ENCODE results near the gene FAM135A. TPM values are rescaled to one million over a fixed set of nuclear protein-coding genes. Genes with fewer than 3 reads are reported as not detected.

The FAM135A gene
- total and polyA plus RNA-seq, 2 of the 8 experiments (the other 6 are each of a cell fraction or from before 2014, with no cell fraction given), result 17.4 to 35.7 TPM

- H4K5ac ChIP-seq (ENCODE audit: insufficient read length, low read depth, low read length), result no peak overlapping the region
- H2BK15ac ChIP-seq (ENCODE audit: low read length), result no peak overlapping the region
- H2BK120ac ChIP-seq (replicated peaks; ENCODE audit: low read depth, low read length), result no peak overlapping the region
- no peaks in the 10 kb centered on the region for H3K23me2 ChIP-seq (ENCODE audit: low read depth, low read length)
- H4K20me1 ChIP-seq (replicated peaks in 1 of 2; ENCODE audit: control insufficient read depth in 1 of 2, insufficient read depth in 2 of 2, low read length in 2 of 2), result no peaks in the 10 kb centered on the region
- no peaks in the 10 kb centered on the region for H3K79me2 ChIP-seq (ENCODE audit: control insufficient read depth in 1 of 2, insufficient read depth in 2 of 2, low read length in 2 of 2)
- no peak overlapping the region for H3K9ac ChIP-seq (replicated peaks in 1 of 4; ENCODE audit: extremely low read depth in 1 of 4, low read depth in 3 of 4, low read length in 3 of 4)
- no peak overlapping the region for H3K14ac ChIP-seq (ENCODE audit: insufficient read length)
- H3K18ac ChIP-seq (ENCODE audit: extremely low read depth, low read length), result no peak overlapping the region
- TF ChIP-seq CTCF (IDR thresholded peaks at IDR 0.05; ENCODE audit: control extremely low read depth in 1 of 3, insufficient read depth in 1 of 3, low read depth in 1 of 3, low read length in 3 of 3) (peak in 2 of 3 experiments; percentile 40 to 67; a peak in 3 of 4 replicates), KDM4A (IDR thresholded peaks at IDR 0.05; ENCODE audit: low read depth, low read length, severe bottlenecking) (no peak), MAX (IDR thresholded peaks at IDR 0.05) (0 out of 2 replicates have a peak, but pooled peaks have one; percentile 9), RAD21 (IDR thresholded peaks at IDR 0.05 in 1 of 2, conservative IDR thresholded peaks at IDR 0.05 in 1 of 2; ENCODE audit: low read depth in 2 of 2, low read length in 2 of 2) (peak; percentile 56 to 62), CHD2 (IDR thresholded peaks at IDR 0.05; ENCODE audit: low read length) (0 out of 2 replicates have a peak, but pooled peaks have one; percentile 13)
- H3K4me3 ChIP-seq (ENCODE audit: extremely low read depth in 1 of 4, insufficient read depth in 2 of 4, low read depth in 3 of 4, low read length in 4 of 4), result no peak overlapping the region
- DNase-seq (ENCODE audit: low read depth in 1 of 2, low spot score in 2 of 2) (peak in 1 of 2 experiments; percentile 47), FAIRE-seq (no peak)
- peak overlapping the region; percentile 91; the same call in 1 of the 2 replicates for H2AFZ ChIP-seq (ENCODE audit: low read length)
- H3K36me3 ChIP-seq (ENCODE audit: control insufficient read depth in 2 of 4, insufficient read depth in 4 of 4, low read length in 3 of 4), result no peaks in the 10 kb centered on the region
- no peak overlapping the region for H2AK5ac ChIP-seq (ENCODE audit: low read depth, low read length)
- H3K27ac ChIP-seq (ENCODE audit: low read depth, low read length), result no peak overlapping the region
- no peaks in the 10 kb centered on the region for H3K9me3 ChIP-seq (ENCODE audit: insufficient read depth in 2 of 2, low read depth in 1 of 2, low read length in 1 of 2)
- no peak overlapping the region for H4K8ac ChIP-seq (ENCODE audit: extremely low read depth, insufficient read depth, low read length)
- no peak overlapping the region for H2BK5ac ChIP-seq (ENCODE audit: low read depth, low read length)
- H4K91ac ChIP-seq (replicated peaks; ENCODE audit: insufficient read length, low read length), result no peak overlapping the region
- no peak overlapping the region for H3K56ac ChIP-seq (replicated peaks; ENCODE audit: insufficient read length, low read depth, low read length)
- ChIA-PET CTCF (ENCODE audit: partially characterized antibody) (interaction anchor here (0.8 to 4.0 kb wide), 12 partner anchors 8 to 173 kb away, joined by 3 to 21 read pairs (median 5); no protein-coding TSS in a partner anchor), POLR2A (ENCODE audit: partially characterized antibody) (interaction anchor here (1.4 kb wide), 1 partner anchor 35 kb away, joined by 5 read pairs; no protein-coding TSS in a partner anchor)
- no peak overlapping the region for H3K23ac ChIP-seq (ENCODE audit: insufficient read length)
- no peak overlapping the region for H3K4me2 ChIP-seq (ENCODE audit: insufficient read depth in 1 of 2, low read depth in 2 of 2, low read length in 2 of 2)
- H3K27me3 ChIP-seq (replicated peaks in 1 of 4; ENCODE audit: control insufficient read depth in 3 of 4, extremely low read depth in 1 of 4, insufficient read depth in 3 of 4, low read length in 3 of 4), result no peaks in the 10 kb centered on the region
- no peak overlapping the region for H2BK20ac ChIP-seq (ENCODE audit: low read length)
- H3K4me1 ChIP-seq (replicated peaks in 1 of 4; ENCODE audit: control insufficient read depth in 3 of 4, insufficient read depth in 4 of 4, low read length in 3 of 4), result no peaks in the 10 kb centered on the region; a peak in 1 of 7 replicates
- H3K79me1 ChIP-seq (ENCODE audit: low read depth, low read length), result no peaks in the 10 kb centered on the region
- no peak overlapping the region for H2BK12ac ChIP-seq (ENCODE audit: low read depth, low read length)
- 82% methylated on average over 10 of the region's 10 CpGs; no CpG with 5 or more reads in 1 of the 2 experiments for WGBS, 2 experiments (ENCODE audit: extremely low coverage in 1 of 2, insufficient coverage in 1 of 2, insufficient read length in 1 of 2, insufficient replicate concordance in 2 of 2, low coverage in 1 of 2, low lambda C conversion rate in 2 of 2, missing lambda C conversion rate in 1 of 2)
- H3K4ac ChIP-seq (replicated peaks; ENCODE audit: insufficient read length, low read depth, low read length), result no peak overlapping the region
These were observed 37.4 kb upstream of the FAM135A start for GRCh38 chr6:70375882-70376281.

Measured in H1 (cell line).